Gastrocnemius medialis (tissue), 4 donors: ENCODE results near the gene SLC16A9. TPM values are rescaled to one million over a fixed set of nuclear protein-coding genes. Genes with fewer than 3 reads are reported as not detected.
A peak's percentile ranks its signal among the peaks of the same experiment; 100 is the strongest.
"Not testable (repeated sequence)": the region's sequence is repeated elsewhere in the genome, so short reads cannot be mapped to it uniquely, and the experiment has no call there.

Experiments used
- ATAC-seq, 2 donors: fragments of 150-250 bp; one replicate each; pipeline ENCODE4 v1.9.1; 2016
- DNase-seq, 2 donors: peaks; one replicate each; pipeline ENCODE4 v3.0.0-alpha.2; 2019
- H3K27ac ChIP-seq, 4 donors: fragments of 200-600 bp; sonication (generic); 1 replicate in 1 of 4; 2 replicates in 3 of 4; pipeline ENCODE4 v1.5.1; 2016 to 2018; ENCODE audit warnings: mild to moderate bottlenecking in 2 of 4, moderate library complexity in 1 of 4
- H3K27me3 ChIP-seq, 3 donors: fragments of 200-600 bp; sonication (generic) in 2 of 3; 1 replicate in 1 of 3; 2 replicates in 2 of 3; pipeline versions ENCODE4 v1.5.1 to v1.6.0; 2016 to 2019; ENCODE audit warnings: mild to moderate bottlenecking in 1 of 3, moderate library complexity in 1 of 3
- H3K36me3 ChIP-seq, 2 donors: fragments of 200-600 bp; sonication (generic) in 1 of 2; one replicate each; pipeline ENCODE4 v1.5.1; 2017 to 2018
- H3K4me1 ChIP-seq, 2 donors: fragments of 200-600 bp; sonication (generic) in 1 of 2; one replicate each; pipeline ENCODE4 v1.5.1; 2016 to 2017; ENCODE audit warnings: mild to moderate bottlenecking in 2 of 2
- H3K4me3 ChIP-seq, 4 donors: fragments of 200-600 bp; sonication (generic) in 3 of 4; 1 replicate in 1 of 4; 2 replicates in 3 of 4; pipeline ENCODE4 v1.5.1; 2016 to 2019; ENCODE audit warnings: mild to moderate bottlenecking in 2 of 4
- H3K9me3 ChIP-seq, 3 donors: fragments of 200-600 bp; sonication (generic) in 2 of 3; 1 replicate in 1 of 3; 2 replicates in 2 of 3; pipeline ENCODE4 v1.5.1; 2016 to 2019
- POLR2A ChIP-seq, 2 donors: fragments of 450-650 bp; IDR thresholded peaks; one replicate each; pipeline ENCODE4 v1.6.1; 2017; ENCODE audit warnings: antibody characterized with exemption in 2 of 2, mild to moderate bottlenecking in 2 of 2, moderate library complexity in 2 of 2
- in situ Hi-C, 4 donors: fragments of 200-750 bp; cut with MboI; loops; one replicate each; pipeline versions ENCODE4 v1.15.0 to v1.8.0; 2017; ENCODE audit warnings: low sequenced_read_pairs in 4 of 4
- intact Hi-C: fragments of 100-400 bp; cut with DNase I; formaldehyde crosslinking; loops from one replicate; pipeline ENCODE4 v1.15.1; 2023; ENCODE audit warnings: low total_unique reads
- total RNA-seq, 4 donors: library from RNA; depleted of rRNA; stranded (reverse); fragments of >200 nt; gene quantifications; one replicate each; pipeline versions ENCODE4 v1.1.0 to v1.2.3, GENCODE V29; 2016
- TF ChIP-seq, protein P1 (sequence below), 5 experiments: fragments of 450-650 bp in 3 of 5; fragments of 200-600 bp in 2 of 5; sonication (generic) in 2 of 5; IDR thresholded peaks in 4 of 5; conservative IDR thresholded peaks in 1 of 5; 1 replicate in 4 of 5; 2 replicates in 1 of 5; pipeline ENCODE4 v1.5.1; 2016 to 2019; ENCODE audit warnings: antibody characterized with exemption in 5 of 5, mild to moderate bottlenecking in 3 of 5, moderate library complexity in 3 of 5

Gene SLC16A9
- total RNA-seq, 4 donors from 2014 or later, result 0.73 to 7.4 (median 3.3) TPM

DNA sequence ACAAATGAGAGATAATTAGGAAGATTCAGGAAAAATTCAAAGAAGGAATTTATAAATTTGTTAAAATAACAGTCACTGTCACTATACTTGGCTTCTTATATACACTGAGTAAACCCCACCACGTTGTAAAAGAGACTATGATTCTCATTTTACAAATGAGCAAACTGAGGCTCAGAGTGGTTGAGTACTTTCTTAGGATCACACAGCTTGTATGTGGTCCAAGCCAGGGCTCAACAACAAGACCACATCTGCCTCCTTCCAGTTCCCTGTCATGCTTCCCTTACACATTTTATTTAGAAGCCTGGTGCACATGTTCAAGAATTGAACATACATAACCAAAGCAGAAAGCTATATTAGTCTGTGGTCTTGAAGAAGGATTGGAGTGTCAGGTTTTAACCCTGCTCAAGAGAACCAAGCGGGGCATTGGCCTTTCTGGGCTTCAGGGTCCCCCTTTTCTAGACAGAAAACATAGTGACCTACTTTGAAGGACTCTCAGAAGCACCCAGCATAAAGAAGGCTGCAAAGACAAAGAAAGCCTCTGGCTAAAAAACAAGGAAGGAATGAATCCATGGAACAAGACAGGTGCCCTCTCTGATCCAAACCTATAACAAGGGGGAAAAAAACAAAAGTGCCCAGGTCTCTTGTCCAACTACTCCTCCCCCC, 42.8 kb upstream of the SLC16A9 start:
- ATAC-seq (peak; percentile 29 to 57), DNase-seq (no peak)
- no peaks in the 10 kb centered on the region for H3K36me3 ChIP-seq
- intact Hi-C loops, result loop anchor here (2.0 kb wide), 3 partner anchors 44 to 1410 kb away; partner anchors contain the start of gene SLC16A9
- H3K27me3 ChIP-seq, result no peaks in the 10 kb centered on the region
- in situ Hi-C loops, result no loop called here
- no peaks in the 10 kb centered on the region for H3K9me3 ChIP-seq
- H3K4me3 ChIP-seq, result peak overlapping the region; percentile 40 to 64 (median 63)
- H3K4me1 ChIP-seq, result peaks cover 37 to 38% of the 10 kb centered on the region in 2 donors
- TF ChIP-seq, protein P1, sequence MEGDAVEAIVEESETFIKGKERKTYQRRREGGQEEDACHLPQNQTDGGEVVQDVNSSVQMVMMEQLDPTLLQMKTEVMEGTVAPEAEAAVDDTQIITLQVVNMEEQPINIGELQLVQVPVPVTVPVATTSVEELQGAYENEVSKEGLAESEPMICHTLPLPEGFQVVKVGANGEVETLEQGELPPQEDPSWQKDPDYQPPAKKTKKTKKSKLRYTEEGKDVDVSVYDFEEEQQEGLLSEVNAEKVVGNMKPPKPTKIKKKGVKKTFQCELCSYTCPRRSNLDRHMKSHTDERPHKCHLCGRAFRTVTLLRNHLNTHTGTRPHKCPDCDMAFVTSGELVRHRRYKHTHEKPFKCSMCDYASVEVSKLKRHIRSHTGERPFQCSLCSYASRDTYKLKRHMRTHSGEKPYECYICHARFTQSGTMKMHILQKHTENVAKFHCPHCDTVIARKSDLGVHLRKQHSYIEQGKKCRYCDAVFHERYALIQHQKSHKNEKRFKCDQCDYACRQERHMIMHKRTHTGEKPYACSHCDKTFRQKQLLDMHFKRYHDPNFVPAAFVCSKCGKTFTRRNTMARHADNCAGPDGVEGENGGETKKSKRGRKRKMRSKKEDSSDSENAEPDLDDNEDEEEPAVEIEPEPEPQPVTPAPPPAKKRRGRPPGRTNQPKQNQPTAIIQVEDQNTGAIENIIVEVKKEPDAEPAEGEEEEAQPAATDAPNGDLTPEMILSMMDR (IDR thresholded peaks at IDR 0.05 in 4 of 5, conservative IDR thresholded peaks at IDR 0.05 in 1 of 5), result no peak
- no peak for TF ChIP-seq POLR2A (IDR thresholded peaks at IDR 0.05)
- H3K27ac ChIP-seq, result peak overlapping the region; percentile 84 to 93 (median 89)

DNA sequence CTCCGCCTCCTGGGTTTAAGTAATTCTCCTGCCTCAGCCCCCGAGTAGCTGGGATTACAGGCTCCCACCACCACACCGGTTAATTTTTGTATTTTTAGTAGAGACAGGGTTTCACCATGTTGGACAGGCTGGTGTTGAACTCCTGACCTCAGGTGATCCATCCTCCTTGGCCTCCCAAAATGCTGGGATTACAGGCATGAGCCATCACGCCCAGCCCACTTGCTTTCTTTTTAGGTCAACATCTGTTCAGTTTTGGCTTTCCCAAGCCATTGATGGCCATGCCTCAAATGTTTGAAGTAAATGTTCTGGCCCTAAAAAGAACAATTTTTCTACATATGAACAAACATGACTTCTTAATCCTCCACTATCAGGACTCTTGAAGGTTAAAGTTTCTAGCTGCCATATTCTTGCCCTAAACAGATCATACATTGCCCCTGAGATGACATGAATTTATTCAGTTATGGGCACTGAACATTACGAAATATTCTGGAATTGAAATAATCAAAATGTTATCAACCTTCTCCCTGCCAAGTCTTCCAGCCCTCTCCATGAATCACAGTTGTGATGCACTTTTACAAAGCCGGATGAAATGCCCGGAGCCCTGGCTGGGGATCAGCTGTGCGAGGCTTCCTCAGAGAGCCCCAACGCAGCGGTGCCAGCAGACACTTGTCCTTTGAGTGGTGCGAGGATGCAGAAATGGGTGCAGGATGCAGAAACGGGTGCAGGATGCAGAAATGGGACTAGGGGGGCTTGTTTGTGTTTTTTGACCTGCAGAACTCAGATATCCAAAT, 40.7 kb upstream of the SLC16A9 start:
- TF ChIP-seq, protein P1 (IDR thresholded peaks at IDR 0.05 in 4 of 5, conservative IDR thresholded peaks at IDR 0.05 in 1 of 5), result no peak
- no peak for TF ChIP-seq POLR2A (IDR thresholded peaks at IDR 0.05)
- Histone ChIP-seq H3K27me3 (no peaks in the 10 kb centered on the region), H3K36me3 (no peaks in the 10 kb centered on the region), H3K9me3 (no peaks in the 10 kb centered on the region), H3K4me3 (peak overlapping the region; percentile 12 to 64 (median 63)), H3K4me1 (peaks cover 45 to 50% of the 10 kb centered on the region in 2 donors), H3K27ac (peak overlapping the region; percentile 84 to 93 (median 89))
- ATAC-seq (peak in 1 of 2 donors; percentile 14), DNase-seq (peak in 1 of 2 donors; percentile 40)
- intact Hi-C loops, result no loop called here
- in situ Hi-C loops, result no loop called here

DNA sequence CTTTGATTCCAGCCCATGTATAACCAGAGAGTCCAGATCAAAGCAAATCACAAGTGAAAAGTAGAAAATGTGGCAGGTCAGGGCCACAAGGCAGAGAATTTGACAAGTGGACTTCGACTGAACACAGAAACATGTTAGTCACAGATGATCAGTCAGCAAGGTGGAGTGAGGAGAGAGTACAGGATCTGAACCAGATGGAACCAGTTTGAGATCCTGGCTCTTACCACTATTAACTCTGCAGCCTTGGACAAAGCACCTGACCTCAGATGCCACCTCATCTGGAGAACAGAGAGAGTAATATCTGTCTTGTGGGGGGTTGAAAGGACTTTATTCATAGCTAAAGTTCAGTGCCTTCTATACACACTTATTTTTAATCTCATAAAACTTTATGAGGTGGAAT, 39.2 kb upstream of the SLC16A9 start:
- DNase-seq (no peak), ATAC-seq (no peak)
- TF ChIP-seq, protein P1 (IDR thresholded peaks at IDR 0.05 in 4 of 5, conservative IDR thresholded peaks at IDR 0.05 in 1 of 5), result no peak
- TF ChIP-seq POLR2A (IDR thresholded peaks at IDR 0.05), result no peak
- Histone ChIP-seq H3K36me3 (no peaks in the 10 kb centered on the region), H3K9me3 (no peaks in the 10 kb centered on the region), H3K27me3 (no peaks in the 10 kb centered on the region), H3K4me3 (peak overlapping the region in 1 of 4 donors; percentile 62), H3K4me1 (peaks cover 35 to 40% of the 10 kb centered on the region in 2 donors), H3K27ac (peak overlapping the region; percentile 84 to 93 (median 89))
- in situ Hi-C loops, result no loop called here
- intact Hi-C loops, result no loop called here

DNA sequence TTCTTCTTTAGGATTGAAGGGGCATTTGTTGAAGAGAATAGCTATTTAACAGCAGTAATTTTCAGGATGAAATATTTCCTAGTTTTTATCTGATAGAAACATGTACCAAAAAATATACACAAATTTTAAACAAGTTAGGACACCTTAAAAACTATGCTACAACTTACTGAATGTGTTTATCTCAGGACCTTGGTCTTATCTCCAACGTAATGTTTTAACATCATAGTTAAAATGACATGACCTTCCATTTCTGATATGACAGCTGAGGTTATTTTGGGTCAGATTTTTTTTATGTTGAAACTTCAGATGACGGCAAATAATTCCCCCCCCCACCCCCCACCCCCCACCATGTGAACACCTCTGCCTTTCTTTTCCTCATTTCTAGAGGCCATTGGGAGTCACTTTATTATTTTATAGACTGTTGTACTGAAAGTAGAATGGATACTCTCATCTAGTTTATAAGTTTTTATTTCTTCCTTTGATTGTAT, 35.6 kb upstream of the SLC16A9 start:
- Histone ChIP-seq H3K4me3 (no peak overlapping the region), H3K36me3 (no peaks in the 10 kb centered on the region), H3K4me1 (peaks cover 30 to 35% of the 10 kb centered on the region in 2 donors), H3K9me3 (no peaks in the 10 kb centered on the region), H3K27ac (peak overlapping the region in 1 of 4 donors; percentile 13), H3K27me3 (no peaks in the 10 kb centered on the region)
- intact Hi-C loops (no loop called here), in situ Hi-C loops (no loop called here)
- TF ChIP-seq, protein P1 (IDR thresholded peaks at IDR 0.05 in 4 of 5, conservative IDR thresholded peaks at IDR 0.05 in 1 of 5), result no peak
- TF ChIP-seq POLR2A (IDR thresholded peaks at IDR 0.05), result no peak
- DNase-seq (no peak), ATAC-seq (no peak)

DNA sequence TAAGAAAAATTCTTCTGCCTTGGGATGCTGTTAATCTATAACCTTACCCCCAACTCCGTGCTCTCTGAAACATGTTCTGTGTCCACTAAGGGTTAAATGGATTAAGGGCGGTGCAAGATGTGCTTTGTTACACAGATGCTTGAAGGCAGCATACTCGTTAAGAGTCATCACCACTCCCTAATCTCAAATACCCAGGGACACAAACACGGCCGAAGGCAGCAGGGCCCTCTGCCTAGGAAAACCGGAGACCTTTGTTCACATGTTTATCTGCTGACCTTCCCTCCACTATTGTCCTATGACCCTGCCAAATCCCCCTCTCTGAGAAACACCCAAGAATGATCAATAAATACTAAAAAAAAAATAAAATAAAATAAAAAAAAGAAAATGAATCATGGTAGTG, 35.1 kb upstream of the SLC16A9 start:
- H3K27me3 ChIP-seq, H3K4me3 ChIP-seq, DNase-seq, intact Hi-C loops, ATAC-seq, H3K36me3 ChIP-seq, H3K9me3 ChIP-seq, in situ Hi-C loops: not testable (repeated sequence)
- Histone ChIP-seq H3K27ac (peak overlapping the region in 1 of 4 donors; percentile 13), H3K4me1 (peaks cover 30 to 31% of the 10 kb centered on the region in 2 donors)

DNA sequence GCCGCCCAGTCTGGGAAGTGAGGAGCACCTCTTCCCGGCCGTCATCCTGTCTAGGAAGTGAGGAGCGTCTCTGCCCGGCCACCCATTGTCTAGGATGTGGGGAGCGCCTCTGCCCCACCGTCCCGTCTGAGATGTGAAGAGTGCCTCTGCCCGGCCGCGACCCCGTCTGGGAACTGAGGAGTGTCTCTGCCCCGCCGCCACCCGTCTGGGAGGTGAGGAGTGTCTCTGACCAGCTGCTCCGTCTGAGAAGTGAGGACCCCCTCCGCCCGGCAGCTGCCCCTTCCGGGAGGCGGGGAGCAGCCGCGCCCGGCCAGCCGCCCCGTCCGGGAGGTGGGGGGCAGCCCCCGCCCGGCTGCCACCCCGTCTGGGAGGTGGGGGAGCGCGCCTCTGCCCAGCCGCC, 34.5 kb upstream of the SLC16A9 start:
- ATAC-seq, H3K9me3 ChIP-seq, H3K36me3 ChIP-seq, H3K27me3 ChIP-seq, intact Hi-C loops, DNase-seq, in situ Hi-C loops, H3K27ac ChIP-seq, H3K4me3 ChIP-seq: not testable (repeated sequence)
- H3K4me1 ChIP-seq, result peaks cover 23 to 25% of the 10 kb centered on the region in 2 donors
